GM23338 (cell line): ENCODE results near the gene ELP2. TPM values are rescaled to one million over a fixed set of nuclear protein-coding genes. Genes with fewer than 3 reads are reported as not detected.

Experiments used
- ATAC-seq: fragments of 200-7000 bp; cut with Tn5 transposase; 3 replicates; pipeline ENCODE4 v1.9.1; 2020
- DNase-seq: peaks from one replicate; pipeline ENCODE4 v3.0.0-alpha.2; 2015; ENCODE audit warnings: low spot score
- H2AFZ ChIP-seq: fragments of 200-600 bp; sonication (generic); 2 replicates; pipeline ENCODE4 v1.8.0; 2016; ENCODE audit warnings: antibody characterized with exemption, mild to moderate bottlenecking, moderate library complexity
- H3F3A ChIP-seq: fragments of 200-600 bp; sonication (generic); replicated peaks from 2 replicates; pipeline ENCODE4 v1.8.0; 2017; ENCODE audit warnings: antibody characterized with exemption, mixed run types, low read depth
- H3K27ac ChIP-seq: fragments of 200-600 bp; sonication (generic); 2 replicates; pipeline ENCODE4 v1.6.1; 2016; ENCODE audit warnings: low read depth
- H3K27me3 ChIP-seq: fragments of 200-600 bp; sonication (generic); 2 replicates; pipeline ENCODE4 v1.8.0; 2016; ENCODE audit warnings: mild to moderate bottlenecking, mixed run types, moderate library complexity; ENCODE audit not compliant: insufficient read depth
- H3K36me3 ChIP-seq: fragments of 200-600 bp; sonication (generic); 2 replicates; pipeline ENCODE4 v1.8.0; 2016; ENCODE audit warnings: mild to moderate bottlenecking; ENCODE audit not compliant: insufficient read depth
- H3K4me1 ChIP-seq: fragments of 200-600 bp; sonication (generic); 2 replicates; pipeline ENCODE4 v1.8.0; 2016; ENCODE audit warnings: mild to moderate bottlenecking, moderate library complexity; ENCODE audit not compliant: insufficient read depth
- H3K4me2 ChIP-seq: fragments of 200-600 bp; sonication (generic); 2 replicates; pipeline ENCODE4 v1.7.1; 2017; ENCODE audit warnings: mixed run types
- H3K4me3 ChIP-seq: fragments of 200-600 bp; sonication (generic); 2 replicates; pipeline ENCODE4 v1.6.1; 2016; ENCODE audit warnings: mixed run types
- H3K79me2 ChIP-seq: fragments of 200-600 bp; sonication (generic); replicated peaks from 2 replicates; pipeline ENCODE4 v1.8.0; 2017; ENCODE audit warnings: mild to moderate bottlenecking; ENCODE audit not compliant: insufficient read depth
- H3K9me2 ChIP-seq: fragments of 200-600 bp; sonication (generic); 2 replicates; pipeline ENCODE4 v1.8.0; 2017; ENCODE audit not compliant: insufficient read depth
- H4K20me1 ChIP-seq: fragments of 200-600 bp; sonication (generic); replicated peaks from 2 replicates; pipeline ENCODE4 v1.8.0; 2017; ENCODE audit warnings: mild to moderate bottlenecking; ENCODE audit not compliant: insufficient read depth
- H3K27ac Mint-ChIP-seq: 2 replicates; pipeline ENCODE4 v1.8.0; 2020; ENCODE audit warnings: inconsistent platforms, mild to moderate bottlenecking, moderate library complexity, mixed read lengths
- H3K27me3 Mint-ChIP-seq: 3 replicates; pipeline ENCODE4 v1.8.0; 2022; ENCODE audit warnings: low read depth, mild to moderate bottlenecking, moderate library complexity, mixed read lengths, inconsistent platforms; ENCODE audit not compliant: insufficient read depth, poor library complexity
- H3K36me3 Mint-ChIP-seq: 3 replicates; pipeline ENCODE4 v1.8.0; 2021; ENCODE audit warnings: low read depth, mild to moderate bottlenecking, inconsistent platforms, moderate library complexity, mixed read lengths
- H3K4me1 Mint-ChIP-seq: 3 replicates; pipeline ENCODE4 v1.8.0; 2020; ENCODE audit warnings: mild to moderate bottlenecking, inconsistent platforms, mixed read lengths
- H3K4me3 Mint-ChIP-seq: 3 replicates; pipeline ENCODE4 v1.8.0; 2021; ENCODE audit warnings: moderate library complexity, mild to moderate bottlenecking, inconsistent platforms, mixed read lengths
- H3K9me3 Mint-ChIP-seq: 3 replicates; pipeline ENCODE4 v1.8.0; 2020; ENCODE audit warnings: moderate library complexity, mild to moderate bottlenecking, inconsistent platforms, mixed read lengths
- CREB1 ChIP-seq: fragments of 250-450 bp; sonication (Bioruptor Pico); IDR thresholded peaks from 2 replicates; pipeline ENCODE4 v1.5.0; 2020; ENCODE audit warnings: low read depth, mild to moderate bottlenecking, moderate library complexity
- EZH2 ChIP-seq: fragments of 200-600 bp; sonication (generic); IDR thresholded peaks from one replicate; pipeline ENCODE4 v1.8.0; 2017; ENCODE audit warnings: antibody characterized with exemption, mild to moderate bottlenecking, low read depth; ENCODE audit not compliant: unreplicated experiment
- EZH2phosphoT487 ChIP-seq: fragments of 200-600 bp; sonication (generic); IDR thresholded peaks from one replicate; pipeline ENCODE4 v1.8.1; 2018; ENCODE audit warnings: antibody characterized with exemption; ENCODE audit not compliant: unreplicated experiment
- JUNB ChIP-seq: IDR thresholded peaks from one replicate; pipeline ENCODE4 v1.6.1; 2016; ENCODE audit warnings: antibody characterized with exemption; ENCODE audit not compliant: unreplicated experiment
- NANOG ChIP-seq: IDR thresholded peaks from 2 replicates; pipeline ENCODE4 v1.6.1; 2016; ENCODE audit warnings: antibody characterized with exemption, borderline replicate concordance
- POLR2AphosphoS5 ChIP-seq: IDR thresholded peaks from 2 replicates; pipeline ENCODE4 v1.6.1; 2016; ENCODE audit warnings: antibody characterized with exemption, low read depth
- STAT1 ChIP-seq: IDR thresholded peaks from one replicate; pipeline ENCODE4 v1.6.1; 2016; ENCODE audit warnings: antibody characterized with exemption; ENCODE audit not compliant: unreplicated experiment
- ZNF114 ChIP-seq: fragments of 250-450 bp; sonication (Bioruptor Pico); IDR thresholded peaks from 2 replicates; pipeline ENCODE4 v1.5.0; 2020; ENCODE audit warnings: mild to moderate bottlenecking, moderate library complexity
- ZNF331 ChIP-seq: fragments of 250-450 bp; sonication (Bioruptor Pico); IDR thresholded peaks from 2 replicates; pipeline ENCODE4 v1.5.0; 2020; ENCODE audit warnings: low read depth, mild to moderate bottlenecking, moderate library complexity
- polyA plus RNA-seq: library from polyadenylated mRNA; unstranded; fragments of >200 nt; fragmentation: Nextera tagmentation; extraction: Ambion mirVana; gene quantifications from 2 replicates; pipeline ENCODE4 v1.2.1, GENCODE V29; 2016
- total RNA-seq: library from RNA; depleted of rRNA; stranded (reverse); fragments of >200 nt; shearing (Covaris generic); gene quantifications from 2 replicates; pipeline ENCODE4 v1.2.3, GENCODE V29; 2014
- TF ChIP-seq, protein P1 (sequence below): fragments of 250-450 bp; sonication (Bioruptor Pico); IDR thresholded peaks from 2 replicates; pipeline ENCODE4 v1.5.0; 2020; ENCODE audit warnings: mild to moderate bottlenecking, moderate library complexity
- TF ChIP-seq, protein P2 (sequence below): IDR thresholded peaks from one replicate; pipeline ENCODE4 v1.6.1; 2018; ENCODE audit warnings: antibody characterized with exemption; ENCODE audit not compliant: unreplicated experiment
- TF ChIP-seq, protein P3 (sequence below): IDR thresholded peaks from 2 replicates; pipeline ENCODE4 v1.6.1; 2016; ENCODE audit warnings: antibody characterized with exemption
- TF ChIP-seq, protein P4 (sequence below), 2 experiments: fragments of 200-600 bp in 1 of 2; sonication (generic) in 1 of 2; conservative IDR thresholded peaks; 2 replicates each; pipeline versions ENCODE4 v1.5.1 to v1.6.1; 2016 to 2017; ENCODE audit warnings: antibody characterized with exemption in 2 of 2, low read depth in 2 of 2, mild to moderate bottlenecking in 2 of 2, moderate library complexity in 1 of 2

ELP2 gene
- total and polyA plus RNA-seq, 2 experiments from 2014 or later = 119 to 135 TPM

DNA sequence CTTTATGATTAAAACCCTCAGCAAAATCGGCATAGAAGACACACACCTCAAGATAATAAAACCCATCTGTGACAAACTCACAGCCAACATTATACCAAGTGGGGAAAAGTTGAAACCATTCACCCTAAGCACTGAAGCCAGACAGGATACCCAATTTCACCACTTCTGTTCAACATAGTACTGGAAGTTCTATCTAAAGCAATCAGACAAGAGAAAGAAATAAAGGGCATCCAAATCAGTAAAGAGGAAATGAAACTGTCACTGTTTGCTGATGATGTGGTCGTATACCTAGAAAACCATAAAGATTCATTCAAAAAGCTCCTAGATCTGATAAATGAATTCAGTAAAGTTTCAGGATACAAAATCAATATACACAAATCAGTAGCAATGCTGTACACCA is 46.0 kb upstream of the ELP2 start:
- Mint-ChIP-seq H3K27ac (no peak overlapping the region), H3K27me3 (peaks cover 5% of the 10 kb centered on the region), H3K36me3 (peaks cover 3% of the 10 kb centered on the region; the same call in 1 of the 3 replicates), H3K4me1 (no peaks in the 10 kb centered on the region; the same call in 2 of the 3 replicates), H3K9me3 (peaks cover 28% of the 10 kb centered on the region), H3K4me3 (no peak overlapping the region)
- H3K4me1 ChIP-seq = no peaks in the 10 kb centered on the region
- no peak for TF ChIP-seq STAT1
- TF ChIP-seq, protein P1, sequence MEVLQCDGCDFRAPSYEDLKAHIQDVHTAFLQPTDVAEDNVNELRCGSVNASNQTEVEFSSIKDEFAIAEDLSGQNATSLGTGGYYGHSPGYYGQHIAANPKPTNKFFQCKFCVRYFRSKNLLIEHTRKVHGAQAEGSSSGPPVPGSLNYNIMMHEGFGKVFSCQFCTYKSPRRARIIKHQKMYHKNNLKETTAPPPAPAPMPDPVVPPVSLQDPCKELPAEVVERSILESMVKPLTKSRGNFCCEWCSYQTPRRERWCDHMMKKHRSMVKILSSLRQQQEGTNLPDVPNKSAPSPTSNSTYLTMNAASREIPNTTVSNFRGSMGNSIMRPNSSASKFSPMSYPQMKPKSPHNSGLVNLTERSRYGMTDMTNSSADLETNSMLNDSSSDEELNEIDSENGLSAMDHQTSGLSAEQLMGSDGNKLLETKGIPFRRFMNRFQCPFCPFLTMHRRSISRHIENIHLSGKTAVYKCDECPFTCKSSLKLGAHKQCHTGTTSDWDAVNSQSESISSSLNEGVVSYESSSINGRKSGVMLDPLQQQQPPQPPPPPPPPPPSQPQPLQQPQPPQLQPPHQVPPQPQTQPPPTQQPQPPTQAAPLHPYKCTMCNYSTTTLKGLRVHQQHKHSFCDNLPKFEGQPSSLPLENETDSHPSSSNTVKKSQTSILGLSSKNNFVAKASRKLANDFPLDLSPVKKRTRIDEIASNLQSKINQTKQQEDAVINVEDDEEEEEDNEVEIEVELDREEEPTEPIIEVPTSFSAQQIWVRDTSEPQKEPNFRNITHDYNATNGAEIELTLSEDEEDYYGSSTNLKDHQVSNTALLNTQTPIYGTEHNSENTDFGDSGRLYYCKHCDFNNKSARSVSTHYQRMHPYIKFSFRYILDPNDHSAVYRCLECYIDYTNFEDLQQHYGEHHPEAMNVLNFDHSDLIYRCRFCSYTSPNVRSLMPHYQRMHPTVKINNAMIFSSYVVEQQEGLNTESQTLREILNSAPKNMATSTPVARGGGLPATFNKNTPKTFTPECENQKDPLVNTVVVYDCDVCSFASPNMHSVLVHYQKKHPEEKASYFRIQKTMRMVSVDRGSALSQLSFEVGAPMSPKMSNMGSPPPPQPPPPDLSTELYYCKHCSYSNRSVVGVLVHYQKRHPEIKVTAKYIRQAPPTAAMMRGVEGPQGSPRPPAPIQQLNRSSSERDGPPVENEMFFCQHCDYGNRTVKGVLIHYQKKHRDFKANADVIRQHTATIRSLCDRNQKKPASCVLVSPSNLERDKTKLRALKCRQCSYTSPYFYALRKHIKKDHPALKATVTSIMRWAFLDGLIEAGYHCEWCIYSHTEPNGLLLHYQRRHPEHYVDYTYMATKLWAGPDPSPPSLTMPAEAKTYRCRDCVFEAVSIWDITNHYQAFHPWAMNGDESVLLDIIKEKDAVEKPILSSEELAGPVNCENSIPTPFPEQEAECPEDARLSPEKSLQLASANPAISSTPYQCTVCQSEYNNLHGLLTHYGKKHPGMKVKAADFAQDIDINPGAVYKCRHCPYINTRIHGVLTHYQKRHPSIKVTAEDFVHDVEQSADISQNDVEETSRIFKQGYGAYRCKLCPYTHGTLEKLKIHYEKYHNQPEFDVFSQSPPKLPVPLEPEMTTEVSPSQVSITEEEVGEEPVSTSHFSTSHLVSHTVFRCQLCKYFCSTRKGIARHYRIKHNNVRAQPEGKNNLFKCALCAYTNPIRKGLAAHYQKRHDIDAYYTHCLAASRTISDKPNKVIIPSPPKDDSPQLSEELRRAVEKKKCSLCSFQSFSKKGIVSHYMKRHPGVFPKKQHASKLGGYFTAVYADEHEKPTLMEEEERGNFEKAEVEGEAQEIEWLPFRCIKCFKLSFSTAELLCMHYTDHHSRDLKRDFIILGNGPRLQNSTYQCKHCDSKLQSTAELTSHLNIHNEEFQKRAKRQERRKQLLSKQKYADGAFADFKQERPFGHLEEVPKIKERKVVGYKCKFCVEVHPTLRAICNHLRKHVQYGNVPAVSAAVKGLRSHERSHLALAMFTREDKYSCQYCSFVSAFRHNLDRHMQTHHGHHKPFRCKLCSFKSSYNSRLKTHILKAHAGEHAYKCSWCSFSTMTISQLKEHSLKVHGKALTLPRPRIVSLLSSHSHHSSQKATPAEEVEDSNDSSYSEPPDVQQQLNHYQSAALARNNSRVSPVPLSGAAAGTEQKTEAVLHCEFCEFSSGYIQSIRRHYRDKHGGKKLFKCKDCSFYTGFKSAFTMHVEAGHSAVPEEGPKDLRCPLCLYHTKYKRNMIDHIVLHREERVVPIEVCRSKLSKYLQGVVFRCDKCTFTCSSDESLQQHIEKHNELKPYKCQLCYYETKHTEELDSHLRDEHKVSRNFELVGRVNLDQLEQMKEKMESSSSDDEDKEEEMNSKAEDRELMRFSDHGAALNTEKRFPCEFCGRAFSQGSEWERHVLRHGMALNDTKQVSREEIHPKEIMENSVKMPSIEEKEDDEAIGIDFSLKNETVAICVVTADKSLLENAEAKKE (CRISPR knock-in tag) = no peak
- no peak for TF ChIP-seq ZNF331 (CRISPR knock-in tag)
- no peak for TF ChIP-seq JUNB
- TF ChIP-seq, protein P2, sequence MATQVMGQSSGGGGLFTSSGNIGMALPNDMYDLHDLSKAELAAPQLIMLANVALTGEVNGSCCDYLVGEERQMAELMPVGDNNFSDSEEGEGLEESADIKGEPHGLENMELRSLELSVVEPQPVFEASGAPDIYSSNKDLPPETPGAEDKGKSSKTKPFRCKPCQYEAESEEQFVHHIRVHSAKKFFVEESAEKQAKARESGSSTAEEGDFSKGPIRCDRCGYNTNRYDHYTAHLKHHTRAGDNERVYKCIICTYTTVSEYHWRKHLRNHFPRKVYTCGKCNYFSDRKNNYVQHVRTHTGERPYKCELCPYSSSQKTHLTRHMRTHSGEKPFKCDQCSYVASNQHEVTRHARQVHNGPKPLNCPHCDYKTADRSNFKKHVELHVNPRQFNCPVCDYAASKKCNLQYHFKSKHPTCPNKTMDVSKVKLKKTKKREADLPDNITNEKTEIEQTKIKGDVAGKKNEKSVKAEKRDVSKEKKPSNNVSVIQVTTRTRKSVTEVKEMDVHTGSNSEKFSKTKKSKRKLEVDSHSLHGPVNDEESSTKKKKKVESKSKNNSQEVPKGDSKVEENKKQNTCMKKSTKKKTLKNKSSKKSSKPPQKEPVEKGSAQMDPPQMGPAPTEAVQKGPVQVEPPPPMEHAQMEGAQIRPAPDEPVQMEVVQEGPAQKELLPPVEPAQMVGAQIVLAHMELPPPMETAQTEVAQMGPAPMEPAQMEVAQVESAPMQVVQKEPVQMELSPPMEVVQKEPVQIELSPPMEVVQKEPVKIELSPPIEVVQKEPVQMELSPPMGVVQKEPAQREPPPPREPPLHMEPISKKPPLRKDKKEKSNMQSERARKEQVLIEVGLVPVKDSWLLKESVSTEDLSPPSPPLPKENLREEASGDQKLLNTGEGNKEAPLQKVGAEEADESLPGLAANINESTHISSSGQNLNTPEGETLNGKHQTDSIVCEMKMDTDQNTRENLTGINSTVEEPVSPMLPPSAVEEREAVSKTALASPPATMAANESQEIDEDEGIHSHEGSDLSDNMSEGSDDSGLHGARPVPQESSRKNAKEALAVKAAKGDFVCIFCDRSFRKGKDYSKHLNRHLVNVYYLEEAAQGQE = no peak
- TF ChIP-seq, protein P3, sequence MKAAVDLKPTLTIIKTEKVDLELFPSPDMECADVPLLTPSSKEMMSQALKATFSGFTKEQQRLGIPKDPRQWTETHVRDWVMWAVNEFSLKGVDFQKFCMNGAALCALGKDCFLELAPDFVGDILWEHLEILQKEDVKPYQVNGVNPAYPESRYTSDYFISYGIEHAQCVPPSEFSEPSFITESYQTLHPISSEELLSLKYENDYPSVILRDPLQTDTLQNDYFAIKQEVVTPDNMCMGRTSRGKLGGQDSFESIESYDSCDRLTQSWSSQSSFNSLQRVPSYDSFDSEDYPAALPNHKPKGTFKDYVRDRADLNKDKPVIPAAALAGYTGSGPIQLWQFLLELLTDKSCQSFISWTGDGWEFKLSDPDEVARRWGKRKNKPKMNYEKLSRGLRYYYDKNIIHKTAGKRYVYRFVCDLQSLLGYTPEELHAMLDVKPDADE = no peak
- TF ChIP-seq POLR2AphosphoS5 = no peak
- TF ChIP-seq, protein P4, sequence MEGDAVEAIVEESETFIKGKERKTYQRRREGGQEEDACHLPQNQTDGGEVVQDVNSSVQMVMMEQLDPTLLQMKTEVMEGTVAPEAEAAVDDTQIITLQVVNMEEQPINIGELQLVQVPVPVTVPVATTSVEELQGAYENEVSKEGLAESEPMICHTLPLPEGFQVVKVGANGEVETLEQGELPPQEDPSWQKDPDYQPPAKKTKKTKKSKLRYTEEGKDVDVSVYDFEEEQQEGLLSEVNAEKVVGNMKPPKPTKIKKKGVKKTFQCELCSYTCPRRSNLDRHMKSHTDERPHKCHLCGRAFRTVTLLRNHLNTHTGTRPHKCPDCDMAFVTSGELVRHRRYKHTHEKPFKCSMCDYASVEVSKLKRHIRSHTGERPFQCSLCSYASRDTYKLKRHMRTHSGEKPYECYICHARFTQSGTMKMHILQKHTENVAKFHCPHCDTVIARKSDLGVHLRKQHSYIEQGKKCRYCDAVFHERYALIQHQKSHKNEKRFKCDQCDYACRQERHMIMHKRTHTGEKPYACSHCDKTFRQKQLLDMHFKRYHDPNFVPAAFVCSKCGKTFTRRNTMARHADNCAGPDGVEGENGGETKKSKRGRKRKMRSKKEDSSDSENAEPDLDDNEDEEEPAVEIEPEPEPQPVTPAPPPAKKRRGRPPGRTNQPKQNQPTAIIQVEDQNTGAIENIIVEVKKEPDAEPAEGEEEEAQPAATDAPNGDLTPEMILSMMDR (conservative IDR thresholded peaks at IDR 0.05; ENCODE audit: low read depth in 2 of 2) = no peak
- no peak for TF ChIP-seq CREB1
- TF ChIP-seq EZH2phosphoT487 = no peak
- no peak for TF ChIP-seq NANOG
- TF ChIP-seq ZNF114 = no peak
- no peak for TF ChIP-seq EZH2
- H3K36me3 ChIP-seq = no peaks in the 10 kb centered on the region
- DNase-seq (no peak), ATAC-seq (no peak)
- H4K20me1 ChIP-seq = no peaks in the 10 kb centered on the region
- no peaks in the 10 kb centered on the region for H3K79me2 ChIP-seq
- H3K27me3 ChIP-seq = no peaks in the 10 kb centered on the region
- no peak overlapping the region for H3K4me3 ChIP-seq
- no peak overlapping the region for H2AFZ ChIP-seq
- no peak overlapping the region for H3K4me2 ChIP-seq
- H3K27ac ChIP-seq = no peak overlapping the region
- H3K9me2 ChIP-seq = no peaks in the 10 kb centered on the region
- H3F3A ChIP-seq = no peaks in the 10 kb centered on the region
